ENCODE data around the gene PCSK2.

Gene PCSK2

DNA sequence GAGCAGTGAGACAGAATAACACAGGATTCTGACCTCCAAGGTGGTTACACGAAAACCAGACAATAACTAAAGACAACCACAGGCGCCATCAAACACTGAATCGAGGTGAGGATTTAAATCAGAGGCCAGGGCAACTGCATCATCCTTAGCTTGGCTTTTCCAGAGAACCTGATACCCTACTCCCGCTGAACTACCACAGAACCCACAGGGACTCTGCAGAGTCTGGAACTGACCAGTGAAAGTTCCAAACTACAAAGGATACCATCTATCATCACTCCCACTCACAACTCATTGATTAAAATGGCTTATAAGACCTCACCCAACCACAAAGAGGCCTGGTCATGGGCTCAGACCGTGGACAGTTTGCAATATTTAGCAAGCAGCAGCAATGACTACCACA, 219.3 kb downstream of the PCSK2 start:
- no peak for DNase-seq (ENCODE audit: low spot score)

DNA sequence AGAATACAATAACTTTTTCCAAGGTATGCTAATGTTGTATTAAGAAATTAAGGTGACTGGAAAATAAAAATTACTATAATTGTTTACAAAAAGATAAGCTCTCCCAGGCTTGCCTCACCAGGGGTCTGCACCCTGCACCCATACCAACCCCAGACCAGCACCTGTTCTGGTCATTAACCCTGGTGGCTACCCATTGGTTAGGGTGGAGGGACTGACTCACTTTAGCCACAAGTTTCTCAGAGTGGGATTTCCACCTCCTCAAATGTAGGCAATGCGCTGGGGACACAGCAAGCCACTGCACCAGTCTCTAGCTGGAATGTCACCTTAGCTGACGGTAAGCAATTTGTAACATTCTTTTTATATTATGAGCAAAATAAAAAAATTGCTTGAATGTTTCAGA, 221.2 kb downstream of the PCSK2 start:
- DNase-seq (ENCODE audit: low spot score) = no peak

- DNase-seq (ENCODE audit: low spot score) = no peak
Observed at GRCh38 chr20:17449031-17449430, 222.2 kb downstream of the PCSK2 start.

DNA sequence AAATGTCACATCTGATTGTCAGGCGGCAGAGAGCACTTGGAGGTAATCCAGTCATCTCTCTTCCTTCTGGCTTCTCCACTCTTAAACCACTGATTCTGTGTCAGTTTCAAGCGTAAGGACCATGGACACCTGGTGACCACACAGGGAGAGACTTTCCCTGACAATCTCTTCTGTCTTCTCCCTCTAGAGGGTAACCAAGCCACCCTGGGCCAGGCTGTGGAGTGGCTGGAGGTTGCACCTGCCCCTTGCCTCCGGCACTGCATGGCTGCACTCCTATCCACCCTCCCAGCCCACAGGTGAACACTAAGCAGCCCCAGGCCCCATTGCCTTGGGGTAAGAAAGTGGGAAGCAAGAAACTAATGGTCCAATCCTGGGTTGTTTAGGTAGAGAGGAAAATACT, 225.6 kb downstream of the PCSK2 start:
- DNase-seq (ENCODE audit: low spot score) = no peak

GRCh38 chr20:17453592-17453991, 226.8 kb downstream of the PCSK2 start:
- DNase-seq (ENCODE audit: low spot score) = no peak

DNA sequence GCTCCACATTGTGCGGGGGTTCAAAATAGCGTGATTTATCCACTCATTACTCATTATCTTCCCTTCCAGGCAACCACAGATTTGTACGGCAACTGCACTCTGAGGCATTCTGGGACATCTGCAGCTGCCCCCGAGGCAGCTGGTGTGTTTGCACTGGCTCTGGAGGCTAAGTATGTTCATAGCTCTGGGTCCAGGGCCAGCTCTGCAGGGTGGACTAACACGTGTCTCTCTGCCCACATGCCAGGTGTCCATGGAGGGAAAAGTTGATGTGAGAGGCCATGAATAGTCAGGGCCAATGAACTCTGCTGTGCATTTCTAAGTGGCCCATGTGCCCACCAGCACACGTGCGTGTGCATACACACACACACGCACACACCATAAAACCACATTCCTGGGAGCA, 229.4 kb downstream of the PCSK2 start:
- no peak for DNase-seq (ENCODE audit: low spot score)

DNA sequence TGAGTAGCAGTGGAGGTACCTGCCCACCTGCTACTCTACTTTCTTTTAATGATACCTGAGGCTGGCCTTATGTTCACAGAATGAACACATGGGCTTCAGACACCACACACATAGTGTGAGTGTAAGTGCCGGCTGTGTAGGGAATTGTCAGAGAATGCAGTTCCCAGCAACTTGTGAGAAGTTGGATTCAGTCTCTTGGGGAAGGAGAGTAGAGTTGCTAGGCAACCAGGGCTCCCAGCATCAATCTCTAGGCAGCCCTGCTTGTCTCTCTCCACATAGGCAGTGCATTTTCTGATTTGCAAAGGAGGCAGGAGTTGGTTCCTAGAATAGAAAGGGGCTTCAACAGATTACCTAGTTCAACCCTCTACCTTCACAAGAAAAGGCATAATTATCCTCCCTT, 230.2 kb downstream of the PCSK2 start:
- no peak for DNase-seq (ENCODE audit: low spot score)

GRCh38 chr20:17457588-17458190, 230.8 kb downstream of the PCSK2 start:
- DNase-seq (ENCODE audit: low spot score) = no peak

GRCh38 chr20:17460119-17460518, 233.3 kb downstream of the PCSK2 start:
- DNase-seq (ENCODE audit: low spot score) = no peak

- DNase-seq (ENCODE audit: low spot score) = no peak
Observed at GRCh38 chr20:17461941-17462340, 235.1 kb downstream of the PCSK2 start.

GRCh38 chr20:17463711-17464110, 236.9 kb downstream of the PCSK2 start:
- DNase-seq (ENCODE audit: low spot score) = no peak

GRCh38 chr20:17465236-17465635, 238.4 kb downstream of the PCSK2 start:
- DNase-seq (ENCODE audit: low spot score) = no peak

DNA sequence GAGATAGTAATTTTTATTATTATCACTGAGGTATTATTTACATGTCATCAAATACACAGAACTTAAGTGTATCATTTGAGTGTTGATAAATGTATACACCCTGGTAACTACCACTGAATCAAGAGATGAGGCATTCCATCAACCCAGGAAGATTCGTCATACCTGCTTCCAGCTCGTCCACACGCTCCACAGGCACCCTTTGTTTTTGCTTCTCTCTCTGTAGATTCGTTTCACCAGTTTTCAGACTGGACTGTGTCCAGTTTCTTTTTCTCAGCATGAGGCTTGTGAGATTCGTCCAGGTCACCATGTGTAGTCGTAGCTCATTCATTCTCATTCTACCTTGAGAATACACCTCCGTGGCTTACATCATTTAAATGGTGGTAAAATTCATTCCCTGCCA, 239.8 kb downstream of the PCSK2 start:
- DNase-seq (ENCODE audit: low spot score) = no peak

GRCh38 chr20:17467120-17467655, 240.3 kb downstream of the PCSK2 start:
- DNase-seq (ENCODE audit: low spot score) = no peak

GRCh38 chr20:17468073-17468840, 241.4 kb downstream of the PCSK2 start:
- DNase-seq (ENCODE audit: low spot score) = no peak

DNA sequence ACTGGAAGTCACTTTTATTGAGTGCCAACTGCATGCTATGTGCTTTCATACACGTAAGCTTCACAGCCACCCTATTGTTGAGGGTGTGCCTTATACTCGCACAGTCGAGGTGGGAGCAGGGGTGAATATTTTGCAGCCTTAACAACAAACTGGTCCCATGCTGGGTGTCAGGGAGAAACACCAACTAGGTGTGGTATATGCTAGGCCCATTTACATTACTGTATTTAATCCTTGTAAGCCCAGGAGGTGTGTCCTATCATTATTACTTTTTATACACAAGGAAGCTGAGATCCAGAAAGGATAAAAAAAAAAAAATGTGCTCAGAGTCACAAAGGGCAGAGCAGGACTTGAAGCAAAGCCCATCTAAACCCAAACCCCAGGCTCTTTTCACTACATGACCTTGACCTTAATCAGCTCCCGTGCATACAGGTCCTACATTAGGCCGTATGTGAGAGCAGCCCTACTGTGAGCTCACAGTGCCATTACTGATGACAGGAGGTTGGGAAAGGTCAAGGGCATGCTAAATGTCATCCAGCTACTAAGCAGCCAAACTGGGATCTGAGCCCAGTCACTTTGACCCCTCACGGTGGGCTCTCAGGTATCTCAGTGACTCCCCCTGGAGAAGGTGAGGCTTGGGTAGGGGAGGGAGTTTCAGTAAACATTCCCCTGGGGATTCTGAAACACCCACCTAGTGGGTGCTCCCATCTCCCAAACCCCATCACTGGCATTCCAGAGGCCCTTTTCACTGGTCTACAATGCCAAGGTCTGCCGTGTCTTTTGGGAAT, 242.6 kb downstream of the PCSK2 start:
- no peak for DNase-seq (ENCODE audit: low spot score)

DNA sequence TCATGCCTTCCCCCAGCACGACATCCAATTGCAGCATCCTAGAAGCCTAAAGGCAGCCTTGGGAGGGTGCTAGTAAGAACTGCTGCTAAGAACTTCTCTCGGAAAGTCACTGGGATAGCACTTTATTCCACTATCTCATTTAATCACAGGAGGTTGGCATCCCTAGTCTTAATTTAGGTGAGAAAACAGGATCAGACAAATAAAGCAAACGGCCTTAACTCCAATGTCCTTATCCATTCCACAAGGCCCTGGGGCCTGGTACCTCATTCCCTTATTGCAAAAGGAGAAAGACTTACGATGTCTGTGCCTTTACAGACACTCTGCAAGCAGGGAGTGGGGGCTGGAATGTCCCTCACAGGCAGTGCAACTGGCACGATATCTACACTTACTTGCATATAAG, 243.7 kb downstream of the PCSK2 start:
- no peak for DNase-seq (ENCODE audit: low spot score)

DNA sequence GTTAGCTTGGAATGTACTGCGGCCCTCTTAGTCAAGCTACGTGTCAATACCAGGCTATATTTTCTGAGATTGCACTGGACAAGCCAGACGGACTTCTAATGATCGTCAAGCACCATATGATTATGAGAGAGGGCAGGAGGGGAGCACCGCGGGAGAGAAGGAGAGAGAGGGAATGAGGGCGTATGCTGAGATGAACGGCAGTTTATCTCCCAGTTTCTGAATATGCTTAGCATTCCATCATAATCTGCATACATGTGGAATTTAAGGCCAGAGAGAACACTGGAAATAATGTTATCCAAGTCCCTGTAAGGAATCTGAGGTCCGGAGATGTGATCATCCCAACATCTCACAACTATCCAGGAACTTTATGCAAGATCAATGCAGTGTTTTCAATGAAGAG, 244.1 kb downstream of the PCSK2 start:
- DNase-seq (ENCODE audit: low spot score) = no peak

GRCh38 chr20:17471606-17472187, 244.9 kb downstream of the PCSK2 start:
- no peak for DNase-seq (ENCODE audit: low spot score)

DNA sequence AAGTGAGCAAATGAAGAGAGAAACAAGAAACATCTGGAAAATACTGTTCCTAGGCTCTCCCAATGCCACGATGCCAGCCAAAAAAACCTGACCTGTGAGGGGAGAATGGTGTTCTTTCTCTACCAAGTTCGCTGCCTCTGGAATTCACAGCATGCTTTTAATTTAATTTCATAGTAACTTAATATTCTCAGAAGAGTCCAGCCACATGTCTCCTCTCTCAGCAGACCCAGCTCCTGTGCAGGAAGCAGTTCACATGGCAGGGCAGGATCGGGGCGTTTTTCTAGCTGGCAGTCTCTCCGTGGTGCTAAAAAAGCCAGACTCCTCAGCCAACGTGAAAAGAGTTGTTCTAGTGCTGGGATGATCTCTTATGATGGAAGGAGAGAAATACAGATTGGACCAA, 246.8 kb downstream of the PCSK2 start:
- DNase-seq (ENCODE audit: low spot score) = no peak

DNA sequence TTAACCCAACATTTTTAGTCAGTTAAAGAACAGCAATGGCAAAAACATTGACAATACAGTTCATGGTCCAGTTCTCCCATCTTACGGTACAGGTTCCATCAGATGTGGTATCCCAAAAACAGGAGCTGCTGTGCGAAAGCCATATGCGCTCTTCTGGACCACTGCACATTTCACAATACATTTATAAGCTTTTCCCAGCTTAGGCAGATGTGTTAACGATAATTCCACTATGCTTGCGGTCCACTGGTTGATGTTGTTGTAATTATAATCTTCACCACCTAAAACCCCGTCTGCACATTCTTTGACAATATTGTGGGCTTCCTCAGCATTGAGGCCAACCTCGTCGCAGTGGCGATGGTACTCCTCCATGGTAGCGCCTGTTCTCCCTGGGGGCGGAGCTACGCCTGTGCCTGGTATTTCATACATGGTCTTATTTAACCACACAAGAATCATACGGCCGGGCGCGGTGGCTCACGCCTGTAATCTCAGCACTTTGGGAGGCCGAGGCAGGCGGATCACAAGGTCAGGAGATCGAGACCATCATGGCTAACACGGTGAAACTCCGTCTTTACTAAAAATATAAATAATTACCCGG, 252.3 kb downstream of the PCSK2 start:
- DNase-seq (ENCODE audit: low spot score) = no peak

- no peak for DNase-seq (ENCODE audit: low spot score)
Observed at GRCh38 chr20:17480696-17481095, 253.9 kb downstream of the PCSK2 start.

All from hematopoietic multipotent progenitor cell treated with erythropoietin and hydrocortisone succinate and interleukin-3 and kit ligand, for 15 days (in vitro differentiated cells).